ENCODE measurements around the gene IGF2. TPM values are rescaled to one million over a fixed set of nuclear protein-coding genes. Genes with fewer than 3 reads are reported as not detected.

IGF2 gene
- total and polyA plus RNA-seq, 2 of the 8 experiments (the other 6 are each of a cell fraction or from before 2014, with no cell fraction given) = 0.74 to 1.5 TPM

DNA sequence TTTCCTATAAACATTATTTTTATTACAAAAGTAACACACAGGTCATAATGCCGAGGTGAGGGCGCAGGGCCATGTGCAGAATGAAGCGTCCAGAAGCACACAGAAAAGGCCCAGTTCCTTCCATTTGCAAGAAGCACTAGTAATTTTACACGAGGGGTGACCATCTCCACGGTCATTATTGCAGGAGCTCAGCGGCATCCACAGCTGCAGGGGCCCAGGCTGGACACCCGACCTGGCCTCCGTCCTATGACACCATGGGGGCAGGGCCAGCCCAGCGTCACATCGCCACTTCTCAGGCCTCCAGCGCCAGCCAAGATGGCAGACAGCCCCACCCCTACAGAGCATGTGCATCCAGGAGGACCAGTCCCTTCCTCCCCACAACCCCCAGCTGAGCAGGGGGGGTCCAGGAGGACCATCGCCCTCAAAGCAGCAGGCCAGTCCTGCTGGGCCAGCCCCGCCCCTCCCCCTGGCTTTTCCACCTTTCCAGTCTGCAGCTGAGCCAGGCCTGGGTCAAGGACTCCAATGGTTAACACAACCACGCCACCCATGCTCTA lies 3.5 kb downstream of the IGF2 start:
- no peak overlapping the region for H2AK5ac ChIP-seq (ENCODE audit: low read depth, low read length)
- ChIA-PET POLR2A (ENCODE audit: partially characterized antibody) (no interaction called here), CTCF (ENCODE audit: partially characterized antibody) (interaction anchor here (0.8 to 12.3 kb wide), 5 partner anchors 16 to 188 kb away, joined by 3 to 170 read pairs (median 4); no protein-coding TSS in a partner anchor)
- H4K8ac ChIP-seq (ENCODE audit: extremely low read depth, insufficient read depth, low read length) = no peak overlapping the region
- H3K79me1 ChIP-seq (ENCODE audit: low read depth, low read length) = no peaks in the 10 kb centered on the region
- 82% methylated on average over 12 of the region's 14 CpGs; no CpG with 5 or more reads in 1 of the 2 experiments for WGBS, 2 experiments (ENCODE audit: extremely low coverage in 1 of 2, insufficient coverage in 1 of 2, insufficient read length in 1 of 2, insufficient replicate concordance in 2 of 2, low coverage in 1 of 2, low lambda C conversion rate in 2 of 2, missing lambda C conversion rate in 1 of 2)
- H3K4ac ChIP-seq (replicated peaks; ENCODE audit: insufficient read length, low read depth, low read length) = no peak overlapping the region
- H3K27ac ChIP-seq (ENCODE audit: low read depth, low read length) = no peak overlapping the region
- H3K23me2 ChIP-seq (ENCODE audit: low read depth, low read length) = peaks cover 17% of the 10 kb centered on the region; the same call in 1 of the 2 replicates
- H3K4me3 ChIP-seq (ENCODE audit: extremely low read depth in 1 of 4, insufficient read depth in 2 of 4, low read depth in 3 of 4, low read length in 4 of 4) = no peak overlapping the region
- peaks cover 3 to 9% of the 10 kb centered on the region in 2 experiments for H4K20me1 ChIP-seq (replicated peaks in 1 of 2; ENCODE audit: control insufficient read depth in 1 of 2, insufficient read depth in 2 of 2, low read length in 2 of 2)
- H3K36me3 ChIP-seq (ENCODE audit: control insufficient read depth in 2 of 4, insufficient read depth in 4 of 4, low read length in 3 of 4) = peaks cover 0 to 3% (median 0%) of the 10 kb centered on the region in 4 experiments; a peak in 1 of 8 replicates
- no peak for FAIRE-seq
- no peak overlapping the region for H3K23ac ChIP-seq (ENCODE audit: insufficient read length)
- H2BK15ac ChIP-seq (ENCODE audit: low read length) = 0 out of 2 replicates have a peak overlapping the region, but pooled peaks have one; percentile 8
- no peak overlapping the region for H3K18ac ChIP-seq (ENCODE audit: extremely low read depth, low read length)
- H2BK5ac ChIP-seq (ENCODE audit: low read depth, low read length) = no peak overlapping the region
- H2AFZ ChIP-seq (ENCODE audit: low read length) = no peak overlapping the region
- H2BK20ac ChIP-seq (ENCODE audit: low read length) = no peak overlapping the region
- H3K14ac ChIP-seq (ENCODE audit: insufficient read length) = no peak overlapping the region
- no peak overlapping the region for H3K4me2 ChIP-seq (ENCODE audit: insufficient read depth in 1 of 2, low read depth in 2 of 2, low read length in 2 of 2)
- no peak overlapping the region for H3K9ac ChIP-seq (replicated peaks in 1 of 4; ENCODE audit: extremely low read depth in 1 of 4, low read depth in 3 of 4, low read length in 3 of 4)
- H3K9me3 ChIP-seq (ENCODE audit: insufficient read depth in 2 of 2, low read depth in 1 of 2, low read length in 1 of 2) = no peaks in the 10 kb centered on the region; a peak in 1 of 4 replicates
- H4K91ac ChIP-seq (replicated peaks; ENCODE audit: insufficient read length, low read length) = no peak overlapping the region
- DNase-seq (ENCODE audit: low read depth in 1 of 2, low spot score in 2 of 2) = no peak
- H3K27me3 ChIP-seq (replicated peaks in 1 of 4; ENCODE audit: control insufficient read depth in 3 of 4, extremely low read depth in 1 of 4, insufficient read depth in 3 of 4, low read length in 3 of 4) = peaks cover 36 to 74% (median 59%) of the 10 kb centered on the region in 4 experiments
- H3K56ac ChIP-seq (replicated peaks; ENCODE audit: insufficient read length, low read depth, low read length) = no peak overlapping the region
- H2BK120ac ChIP-seq (replicated peaks; ENCODE audit: low read depth, low read length) = no peak overlapping the region
- H3K4me1 ChIP-seq (replicated peaks in 1 of 4; ENCODE audit: control insufficient read depth in 3 of 4, insufficient read depth in 4 of 4, low read length in 3 of 4) = peaks cover 0 to 12% (median 5%) of the 10 kb centered on the region in 4 experiments; a peak in 6 of 7 replicates
- no peak overlapping the region for H4K5ac ChIP-seq (ENCODE audit: insufficient read length, low read depth, low read length)
- H2BK12ac ChIP-seq (ENCODE audit: low read depth, low read length) = 0 out of 2 replicates have a peak overlapping the region, but pooled peaks have one; percentile 9
- no peaks in the 10 kb centered on the region for H3K79me2 ChIP-seq (ENCODE audit: control insufficient read depth in 1 of 2, insufficient read depth in 2 of 2, low read length in 2 of 2)
- no peak for TF ChIP-seq TAF1 (IDR thresholded peaks at IDR 0.05; ENCODE audit: low read depth, low read length)
- no peak for TF ChIP-seq BRCA1 (IDR thresholded peaks at IDR 0.05; ENCODE audit: low read depth, low read length)
- TF ChIP-seq TCF12 (IDR thresholded peaks at IDR 0.05; ENCODE audit: low read depth, low read length) = no peak
- no peak for TF ChIP-seq CHD2 (IDR thresholded peaks at IDR 0.05; ENCODE audit: low read length)
- TF ChIP-seq RAD21 (IDR thresholded peaks at IDR 0.05 in 1 of 2, conservative IDR thresholded peaks at IDR 0.05 in 1 of 2; ENCODE audit: low read depth in 2 of 2, low read length in 2 of 2) = no peak
- no peak for TF ChIP-seq SUZ12 (IDR thresholded peaks at IDR 0.05; ENCODE audit: low read length)
- no peak for TF ChIP-seq HDAC6 (IDR thresholded peaks at IDR 0.05; ENCODE audit: low read depth, low read length)
- no peak for TF ChIP-seq YY1 (IDR thresholded peaks at IDR 0.05; ENCODE audit: low read depth, low read length)
- no peak for TF ChIP-seq CBX8 (IDR thresholded peaks at IDR 0.05; ENCODE audit: borderline replicate concordance, low read depth, low read length)
- TF ChIP-seq POLR2A (IDR thresholded peaks at IDR 0.05; ENCODE audit: control extremely low read depth in 1 of 2, low read depth in 2 of 2, low read length in 2 of 2) = no peak
- no peak for TF ChIP-seq PHF8 (conservative IDR thresholded peaks at IDR 0.05; ENCODE audit: low read depth, low read length)
- no peak for TF ChIP-seq CBX5 (IDR thresholded peaks at IDR 0.05; ENCODE audit: low read depth, low read length)

Data from H1 (cell line).